A673 (cell line): ENCODE results near the gene ARHGAP11A.
"Not testable (repeated sequence)": the region's sequence is repeated elsewhere in the genome, so short reads cannot be mapped to it uniquely, and the experiment has no call there.

Experiments
- CTCF ChIP-seq: fragments of 300-800, 200-600 bp; sonication (generic); conservative IDR thresholded peaks from 2 replicates; pipeline ENCODE4 v1.5.1; 2017; ENCODE audit warnings: low read depth, mild to moderate bottlenecking, antibody characterized with exemption, low read length, moderate library complexity, mixed read lengths
- EZH2 ChIP-seq: fragments of 200-600 bp; sonication (generic); IDR thresholded peaks from 2 replicates; pipeline ENCODE4 v1.6.1; 2017; ENCODE audit warnings: borderline replicate concordance, low read depth, mild to moderate bottlenecking, mixed read lengths, antibody characterized with exemption, low read length; ENCODE audit not compliant: poor library complexity, severe bottlenecking

DNA sequence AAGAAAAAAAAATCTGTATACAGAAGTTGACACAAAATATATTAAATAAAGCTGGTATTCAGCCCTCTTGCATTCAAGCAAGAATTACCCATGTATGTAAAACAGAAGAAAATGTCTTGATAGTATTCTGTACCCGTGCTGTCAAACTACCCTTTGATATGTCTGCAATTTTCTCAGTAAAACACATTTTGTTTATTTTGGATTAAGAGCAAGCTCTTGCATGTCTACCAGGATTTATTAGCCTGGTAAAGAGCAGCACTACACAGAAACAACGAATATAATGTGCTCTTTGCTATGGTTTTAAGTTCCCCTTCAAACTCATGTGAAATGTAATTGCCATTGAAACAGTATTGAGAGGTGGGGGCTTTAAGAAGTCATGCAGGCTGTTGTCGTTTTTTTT is 46.3 kb upstream of the ARHGAP11A start:
- not testable (repeated sequence) for TF ChIP-seq CTCF, EZH2
